GM10847 (cell line): ENCODE measurements around the gene ATN1.

Source experiments
- POLR2A ChIP-seq: IDR thresholded peaks from 2 replicates; pipeline ENCODE4 v1.6.1; 2011; ENCODE audit not compliant: insufficient read length; ENCODE audit errors: extremely low read depth

Gene ATN1

DNA sequence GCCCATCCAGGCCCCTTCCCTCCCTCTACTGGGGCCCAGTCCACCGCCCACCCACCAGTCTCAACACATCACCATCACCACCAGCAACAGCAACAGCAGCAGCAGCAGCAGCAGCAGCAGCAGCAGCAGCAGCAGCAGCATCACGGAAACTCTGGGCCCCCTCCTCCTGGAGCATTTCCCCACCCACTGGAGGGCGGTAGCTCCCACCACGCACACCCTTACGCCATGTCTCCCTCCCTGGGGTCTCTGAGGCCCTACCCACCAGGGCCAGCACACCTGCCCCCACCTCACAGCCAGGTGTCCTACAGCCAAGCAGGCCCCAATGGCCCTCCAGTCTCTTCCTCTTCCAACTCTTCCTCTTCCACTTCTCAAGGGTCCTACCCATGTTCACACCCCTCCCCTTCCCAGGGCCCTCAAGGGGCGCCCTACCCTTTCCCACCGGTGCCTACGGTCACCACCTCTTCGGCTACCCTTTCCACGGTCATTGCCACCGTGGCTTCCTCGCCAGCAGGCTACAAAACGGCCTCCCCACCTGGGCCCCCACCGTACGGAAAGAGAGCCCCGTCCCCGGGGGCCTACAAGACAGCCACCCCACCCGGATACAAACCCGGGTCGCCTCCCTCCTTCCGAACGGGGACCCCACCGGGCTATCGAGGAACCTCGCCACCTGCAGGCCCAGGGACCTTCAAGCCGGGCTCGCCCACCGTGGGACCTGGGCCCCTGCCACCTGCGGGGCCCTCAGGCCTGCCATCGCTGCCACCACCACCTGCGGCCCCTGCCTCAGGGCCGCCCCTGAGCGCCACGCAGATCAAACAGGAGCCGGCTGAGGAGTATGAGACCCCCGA lies 9.1 kb downstream of the ATN1 start:
- TF ChIP-seq POLR2A, result peak; percentile 1

DNA sequence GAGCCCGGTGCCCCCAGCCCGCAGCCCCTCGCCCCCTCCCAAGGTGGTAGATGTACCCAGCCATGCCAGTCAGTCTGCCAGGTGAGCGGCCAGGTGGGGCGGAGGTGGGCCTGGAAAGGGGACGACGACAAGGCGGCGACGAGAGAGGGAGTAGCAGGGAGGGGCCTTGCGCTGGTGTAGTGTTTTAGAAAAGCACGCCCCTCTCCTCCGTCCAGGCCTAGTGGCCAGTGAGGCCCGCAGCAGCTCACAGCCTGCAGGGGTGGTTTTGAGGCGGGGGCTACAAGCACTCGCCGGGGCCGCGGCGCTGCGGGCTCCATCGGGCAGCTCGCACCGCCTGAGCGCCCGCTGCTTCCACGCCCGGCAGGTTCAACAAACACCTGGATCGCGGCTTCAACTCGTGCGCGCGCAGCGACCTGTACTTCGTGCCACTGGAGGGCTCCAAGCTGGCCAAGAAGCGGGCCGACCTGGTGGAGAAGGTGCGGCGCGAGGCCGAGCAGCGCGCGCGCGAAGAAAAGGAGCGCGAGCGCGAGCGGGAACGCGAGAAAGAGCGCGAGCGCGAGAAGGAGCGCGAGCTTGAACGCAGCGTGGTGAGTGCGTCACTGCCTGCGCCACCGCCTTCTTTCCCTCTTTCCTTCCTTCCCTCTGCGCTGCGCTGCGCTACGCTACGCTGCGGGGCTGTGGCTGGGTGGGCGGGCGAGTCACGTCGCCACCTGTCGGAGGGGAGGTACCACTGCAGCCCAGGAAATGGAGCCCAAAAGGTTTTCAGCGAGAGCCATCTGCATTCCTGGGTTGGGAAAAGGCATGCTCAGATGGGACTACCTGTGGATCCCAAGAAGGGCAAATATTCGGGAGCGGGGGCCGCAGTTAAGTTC lies 10.0 kb downstream of the ATN1 start:
- TF ChIP-seq POLR2A, result peak; percentile 81

DNA sequence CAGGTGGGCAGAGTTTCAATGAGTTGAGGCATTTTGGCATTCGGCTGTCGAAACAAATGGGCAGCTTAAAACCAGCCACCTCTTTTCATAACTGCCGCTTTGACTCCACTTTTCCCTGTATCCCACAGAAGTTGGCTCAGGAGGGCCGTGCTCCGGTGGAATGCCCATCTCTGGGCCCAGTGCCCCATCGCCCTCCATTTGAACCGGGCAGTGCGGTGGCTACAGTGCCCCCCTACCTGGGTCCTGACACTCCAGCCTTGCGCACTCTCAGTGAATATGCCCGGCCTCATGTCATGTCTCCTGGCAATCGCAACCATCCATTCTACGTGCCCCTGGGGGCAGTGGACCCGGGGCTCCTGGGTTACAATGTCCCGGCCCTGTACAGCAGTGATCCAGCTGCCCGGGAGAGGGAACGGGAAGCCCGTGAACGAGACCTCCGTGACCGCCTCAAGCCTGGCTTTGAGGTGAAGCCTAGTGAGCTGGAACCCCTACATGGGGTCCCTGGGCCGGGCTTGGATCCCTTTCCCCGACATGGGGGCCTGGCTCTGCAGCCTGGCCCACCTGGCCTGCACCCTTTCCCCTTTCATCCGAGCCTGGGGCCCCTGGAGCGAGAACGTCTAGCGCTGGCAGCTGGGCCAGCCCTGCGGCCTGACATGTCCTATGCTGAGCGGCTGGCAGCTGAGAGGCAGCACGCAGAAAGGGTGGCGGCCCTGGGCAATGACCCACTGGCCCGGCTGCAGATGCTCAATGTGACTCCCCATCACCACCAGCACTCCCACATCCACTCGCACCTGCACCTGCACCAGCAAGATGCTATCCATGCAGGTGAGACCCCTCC lies 10.8 kb downstream of the ATN1 start:
- no peak for TF ChIP-seq POLR2A

DNA sequence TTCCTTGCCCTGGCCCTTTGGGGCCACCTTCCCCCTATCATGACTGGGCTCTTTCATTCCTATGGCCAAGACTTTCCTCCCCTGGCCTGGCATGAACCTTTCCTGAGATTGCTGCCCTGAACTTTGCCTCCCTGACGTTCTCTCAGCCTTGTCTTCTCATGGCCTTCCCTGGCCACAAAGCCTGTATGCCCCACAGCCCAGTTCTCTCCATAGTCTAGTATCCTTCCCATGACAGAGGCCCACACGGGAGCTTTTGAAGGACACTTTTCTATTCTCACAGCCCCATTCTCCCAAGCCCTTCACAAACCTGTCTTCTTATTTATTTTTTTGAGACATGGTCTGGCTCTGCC lies 11.4 kb downstream of the ATN1 start:
- TF ChIP-seq POLR2A, result no peak

DNA sequence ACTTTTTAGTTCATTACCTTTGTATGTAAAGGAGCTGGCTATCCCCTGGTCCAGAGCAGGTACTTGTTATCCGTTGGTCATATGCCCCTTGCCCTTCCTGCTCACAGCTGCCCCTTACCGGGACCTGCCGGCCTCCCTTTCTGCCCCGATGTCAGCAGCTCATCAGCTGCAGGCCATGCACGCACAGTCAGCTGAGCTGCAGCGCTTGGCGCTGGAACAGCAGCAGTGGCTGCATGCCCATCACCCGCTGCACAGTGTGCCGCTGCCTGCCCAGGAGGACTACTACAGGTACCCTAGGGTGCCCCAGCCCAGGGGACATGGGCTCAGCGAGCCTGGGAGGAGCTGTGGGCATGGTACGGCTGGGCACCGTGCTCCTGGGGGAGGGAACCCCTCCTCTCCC lies 13.5 kb downstream of the ATN1 start:
- TF ChIP-seq POLR2A, result no peak

DNA sequence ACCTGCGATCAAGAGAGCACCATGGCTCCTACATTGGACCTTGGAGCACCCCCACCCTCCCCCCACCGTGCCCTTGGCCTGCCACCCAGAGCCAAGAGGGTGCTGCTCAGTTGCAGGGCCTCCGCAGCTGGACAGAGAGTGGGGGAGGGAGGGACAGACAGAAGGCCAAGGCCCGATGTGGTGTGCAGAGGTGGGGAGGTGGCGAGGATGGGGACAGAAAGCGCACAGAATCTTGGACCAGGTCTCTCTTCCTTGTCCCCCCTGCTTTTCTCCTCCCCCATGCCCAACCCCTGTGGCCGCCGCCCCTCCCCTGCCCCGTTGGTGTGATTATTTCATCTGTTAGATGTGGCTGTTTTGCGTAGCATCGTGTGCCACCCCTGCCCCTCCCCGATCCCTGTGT lies 14.0 kb downstream of the ATN1 start:
- TF ChIP-seq POLR2A, result no peak

DNA sequence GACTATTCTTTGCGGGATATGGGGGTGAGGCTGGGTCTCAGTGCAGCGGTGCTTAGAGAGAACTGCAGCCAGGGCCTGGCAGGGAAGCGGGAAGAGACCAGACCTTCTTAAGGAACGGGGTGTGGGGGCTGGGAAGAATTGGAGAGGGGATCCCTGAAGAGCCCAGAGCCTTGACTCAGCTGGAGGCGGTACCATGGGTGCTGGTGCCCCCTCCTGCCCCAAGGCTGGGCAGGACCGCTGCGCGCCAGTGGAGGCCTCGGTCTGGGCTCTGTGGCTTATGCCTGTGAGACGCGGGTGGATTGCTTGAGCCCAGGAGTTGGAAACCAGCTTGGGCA lies 14.5 kb downstream of the ATN1 start:
- no peak for TF ChIP-seq POLR2A

DNA sequence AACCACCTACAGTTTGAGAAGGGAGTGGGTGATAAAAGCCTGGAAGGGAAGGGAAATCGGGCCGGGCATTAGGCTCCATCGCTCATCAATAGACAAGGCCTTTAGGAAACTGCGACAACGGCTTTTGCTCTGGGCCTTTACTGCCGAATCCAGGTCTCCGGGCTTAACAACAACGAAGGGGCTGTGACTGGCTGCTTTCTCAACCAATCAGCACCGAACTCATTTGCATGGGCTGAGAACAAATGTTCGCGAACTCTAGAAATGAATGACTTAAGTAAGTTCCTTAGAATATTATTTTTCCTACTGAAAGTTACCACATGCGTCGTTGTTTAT lies 15.6 kb downstream of the ATN1 start:
- TF ChIP-seq POLR2A, result no peak

DNA sequence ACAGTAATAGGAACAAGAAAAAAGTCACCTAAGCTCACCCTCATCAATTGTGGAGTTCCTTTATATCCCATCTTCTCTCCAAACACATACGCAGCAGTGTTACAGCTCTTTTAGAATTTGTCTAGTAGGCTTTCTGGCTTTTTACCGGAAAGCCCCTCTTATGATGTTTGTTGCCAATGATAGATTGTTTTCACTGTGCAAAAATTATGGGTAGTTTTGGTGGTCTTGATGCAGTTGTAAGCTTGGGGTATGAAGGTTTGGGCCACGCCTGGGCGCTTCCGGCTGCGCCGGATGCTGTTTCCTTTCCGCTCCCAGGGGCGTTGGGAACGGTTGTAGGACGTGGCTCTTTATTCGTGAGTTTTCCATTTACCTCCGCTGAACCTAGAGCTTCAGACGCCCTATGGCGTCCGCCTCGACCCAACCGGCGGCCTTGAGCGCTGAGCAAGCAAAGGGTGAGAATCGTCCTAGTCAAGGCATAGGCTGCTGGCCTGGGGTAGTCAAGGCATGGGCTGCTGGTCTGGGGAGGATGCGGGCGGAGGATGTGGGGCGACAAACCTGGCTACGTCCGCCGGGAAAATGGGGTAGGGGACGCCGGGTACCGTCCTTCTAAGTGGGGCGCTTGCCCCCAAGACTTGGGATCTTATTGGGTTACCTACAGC lies 16.1 kb downstream of the ATN1 start, which contains the start of the genes C12orf57 and RNU7-1:
Gene C12orf57 (plus strand): TSS at position 301 of the 659 bp plus-strand sequence. CDS start 100 bp downstream, at position 401.
Gene RNU7-1 (plus strand): TSS at position 95 of the 659 bp plus-strand sequence.
- peak; percentile 99 for TF ChIP-seq POLR2A

DNA sequence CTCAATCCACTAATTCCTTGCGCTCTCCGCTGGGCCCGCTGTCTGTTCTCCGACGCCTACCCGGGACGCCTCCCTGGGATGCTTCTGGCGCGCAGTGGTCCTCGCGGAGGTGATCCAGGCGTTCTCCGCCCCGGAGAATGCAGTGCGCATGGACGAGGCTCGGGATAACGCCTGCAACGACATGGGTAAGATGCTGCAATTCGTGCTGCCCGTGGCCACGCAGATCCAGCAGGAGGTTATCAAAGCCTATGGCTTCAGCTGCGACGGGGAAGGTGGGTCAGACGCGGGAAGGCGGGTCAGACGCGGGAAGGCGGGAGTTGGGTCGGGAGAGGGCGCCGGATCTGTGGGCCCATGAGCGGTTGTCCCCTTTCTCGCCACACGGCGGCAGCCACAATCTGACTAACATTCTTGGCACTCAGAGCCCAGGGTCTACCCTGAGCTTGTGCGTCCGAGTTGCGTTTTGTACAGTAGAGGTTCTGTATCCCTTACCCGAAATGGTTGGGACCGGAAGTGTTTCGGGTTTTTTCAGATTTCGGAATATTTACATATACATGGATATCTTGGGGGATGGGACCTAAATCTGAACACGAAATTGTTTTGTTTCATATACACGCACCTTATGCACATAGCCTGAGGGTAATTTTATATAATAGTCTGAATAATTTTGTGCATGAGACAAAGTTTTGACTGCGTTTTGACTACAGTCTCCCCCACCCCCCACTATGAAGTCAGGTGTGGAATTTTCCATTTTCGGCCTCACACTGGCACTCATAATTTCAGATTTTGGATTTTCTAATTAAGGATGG lies 16.8 kb downstream of the ATN1 start:
- no peak for TF ChIP-seq POLR2A

DNA sequence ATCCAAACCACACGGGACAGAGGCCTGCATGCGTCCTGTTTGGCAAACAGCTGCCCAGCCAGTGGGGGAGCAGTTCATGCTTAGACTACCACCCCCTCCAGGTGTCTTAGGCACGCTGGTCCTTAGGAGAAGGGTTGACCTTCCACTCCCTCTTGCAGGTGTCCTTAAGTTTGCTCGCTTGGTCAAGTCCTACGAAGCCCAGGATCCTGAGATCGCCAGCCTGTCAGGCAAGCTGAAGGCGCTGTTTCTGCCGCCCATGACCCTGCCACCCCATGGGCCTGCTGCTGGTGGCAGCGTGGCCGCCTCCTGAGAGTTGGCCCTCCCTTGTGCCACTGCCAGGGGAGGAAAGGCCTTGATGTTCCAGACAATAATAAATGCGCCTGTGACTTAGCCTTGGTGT lies 17.9 kb downstream of the ATN1 start:
- TF ChIP-seq POLR2A, result no peak

DNA sequence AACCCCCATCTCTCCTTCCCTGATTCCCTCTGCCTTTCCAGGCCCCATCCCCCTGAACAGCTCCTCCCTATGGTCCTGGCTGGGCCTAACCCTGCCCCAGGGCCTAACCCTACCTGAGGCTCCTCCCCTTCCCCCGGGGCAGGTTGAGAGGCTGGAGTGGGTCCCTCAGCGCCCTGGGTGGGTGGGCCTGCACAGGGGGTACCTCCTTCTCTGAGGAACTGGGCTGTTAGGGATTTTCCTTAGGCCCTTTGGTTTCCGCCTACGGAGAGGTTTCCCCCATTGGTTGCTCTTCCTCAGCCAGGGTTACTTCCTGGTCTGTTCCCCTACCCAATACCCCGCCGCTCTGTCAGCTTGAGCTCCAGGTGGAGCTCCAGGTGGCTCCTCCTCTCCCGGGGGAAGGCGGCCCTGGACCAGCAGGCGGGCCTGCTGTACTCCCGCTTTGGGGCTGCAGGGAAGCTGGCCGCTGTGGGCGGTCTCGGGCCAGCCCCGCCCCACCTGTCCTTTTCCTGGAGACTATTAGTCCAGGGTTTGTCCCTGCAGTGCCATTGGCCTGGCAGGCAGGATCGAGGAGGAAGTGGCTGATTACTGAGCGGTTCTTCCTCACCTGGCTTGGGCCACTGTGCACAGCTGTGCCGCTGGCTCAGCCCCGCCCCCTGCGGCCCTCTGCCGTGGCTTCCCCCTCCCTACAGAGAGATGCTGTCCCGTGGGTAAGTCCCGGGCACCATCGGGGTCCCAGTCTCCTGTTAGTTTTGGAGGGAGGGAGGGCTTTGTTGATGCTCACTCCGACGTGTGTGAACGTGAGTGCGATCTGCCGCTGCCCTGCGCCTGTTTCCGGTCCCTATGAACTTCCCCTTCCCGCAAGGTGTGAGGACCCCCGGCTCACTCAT lies 18.5 kb downstream of the ATN1 start:
- TF ChIP-seq POLR2A, result peak; percentile 53

DNA sequence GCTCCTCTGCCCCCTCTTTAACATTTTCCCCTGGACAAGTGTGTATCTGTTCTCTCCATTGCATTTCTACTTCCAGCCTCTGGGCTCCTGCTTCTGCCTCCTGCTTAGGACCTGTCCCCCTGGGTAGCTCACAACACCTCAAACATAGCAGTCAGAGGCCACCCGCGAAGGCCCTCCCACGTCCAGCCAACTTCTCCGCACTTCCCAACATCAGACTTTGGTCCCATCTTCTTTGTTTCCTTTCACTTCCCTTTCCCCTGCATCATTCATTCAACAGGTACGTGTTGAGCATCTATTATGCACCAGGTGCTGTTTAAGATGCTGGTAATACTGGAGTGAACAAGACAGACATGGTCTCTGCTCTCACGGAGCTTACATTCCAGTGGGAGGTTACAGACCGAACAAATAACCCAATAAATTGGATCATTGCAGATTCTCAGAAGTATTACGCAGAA lies 19.2 kb downstream of the ATN1 start:
- no peak for TF ChIP-seq POLR2A
